Kidney glomerular epithelial cell (primary cell): ENCODE data around the gene PSMD1.
"Not testable (repeated sequence)": the region's sequence is repeated elsewhere in the genome, so short reads cannot be mapped to it uniquely, and the experiment has no call there.

Experiments used
- DNase-seq: peaks from one replicate; lab custom pipeline; 2025; lab: John Stamatoyannopoulos, UW

The PSMD1 gene

GRCh38 chr2:231161252-231161839 is 104.7 kb downstream of the PSMD1 start:
- DNase-seq: no peak

- DNase-seq: peak; percentile 92
These were observed 105.2 kb downstream of the PSMD1 start for GRCh38 chr2:231161877-231162329.

GRCh38 chr2:231163011-231163410 is 106.3 kb downstream of the PSMD1 start:
- no peak for DNase-seq

GRCh38 chr2:231163414-231164095 is 106.9 kb downstream of the PSMD1 start:
- DNase-seq: no peak

- no peak for DNase-seq
These were observed 111.2 kb downstream of the PSMD1 start for GRCh38 chr2:231167745-231168459.

- no peak for DNase-seq
These were observed 111.9 kb downstream of the PSMD1 start for GRCh38 chr2:231168460-231169139.

- no peak for DNase-seq
These were observed 112.8 kb downstream of the PSMD1 start for GRCh38 chr2:231169488-231169887.

- DNase-seq: no peak
These were observed 113.4 kb downstream of the PSMD1 start for GRCh38 chr2:231170055-231170454.

- DNase-seq: no peak
These were observed 115.4 kb downstream of the PSMD1 start for GRCh38 chr2:231172025-231172424.

- DNase-seq: no peak
These were observed 117.6 kb downstream of the PSMD1 start for GRCh38 chr2:231174211-231174651.

- no peak for DNase-seq
These were observed 119.4 kb downstream of the PSMD1 start for GRCh38 chr2:231176066-231176465.

GRCh38 chr2:231177156-231178025 is 120.7 kb downstream of the PSMD1 start:
- DNase-seq: no peak

- not testable (repeated sequence) for DNase-seq
These were observed 122.1 kb downstream of the PSMD1 start for GRCh38 chr2:231178805-231179204.

- DNase-seq: no peak
These were observed 125.3 kb downstream of the PSMD1 start for GRCh38 chr2:231181860-231182512.

GRCh38 chr2:231182513-231182899 is 125.8 kb downstream of the PSMD1 start:
- no peak for DNase-seq

GRCh38 chr2:231183851-231184250 is 127.2 kb downstream of the PSMD1 start:
- DNase-seq: no peak

- DNase-seq: no peak
These were observed 127.7 kb downstream of the PSMD1 start for GRCh38 chr2:231184319-231184718.

GRCh38 chr2:231185050-231185725 is 128.5 kb downstream of the PSMD1 start:
- no peak for DNase-seq

GRCh38 chr2:231185886-231186285 is 129.2 kb downstream of the PSMD1 start:
- no peak for DNase-seq

GRCh38 chr2:231186325-231186724 is 129.7 kb downstream of the PSMD1 start:
- no peak for DNase-seq
